Peyer's patch (tissue), 4 donors: ENCODE results near the gene NPEPL1.

Experiments used
- POLR2A ChIP-seq, 2 donors: fragments of 450-650 bp; IDR thresholded peaks; one replicate each; pipeline ENCODE4 v1.5.1; 2017; ENCODE audit warnings: antibody characterized with exemption in 2 of 2, mild to moderate bottlenecking in 2 of 2, moderate library complexity in 2 of 2
- TF ChIP-seq, protein P1 (sequence below), 6 experiments: fragments of 450-650 bp in 4 of 6; fragments of 200-600 bp in 2 of 6; sonication (generic) in 1 of 6; IDR thresholded peaks; one replicate each; pipeline ENCODE4 v1.5.1; 2017 to 2019; ENCODE audit warnings: antibody characterized with exemption in 6 of 6, mild to moderate bottlenecking in 3 of 6, moderate library complexity in 1 of 6

DNA sequence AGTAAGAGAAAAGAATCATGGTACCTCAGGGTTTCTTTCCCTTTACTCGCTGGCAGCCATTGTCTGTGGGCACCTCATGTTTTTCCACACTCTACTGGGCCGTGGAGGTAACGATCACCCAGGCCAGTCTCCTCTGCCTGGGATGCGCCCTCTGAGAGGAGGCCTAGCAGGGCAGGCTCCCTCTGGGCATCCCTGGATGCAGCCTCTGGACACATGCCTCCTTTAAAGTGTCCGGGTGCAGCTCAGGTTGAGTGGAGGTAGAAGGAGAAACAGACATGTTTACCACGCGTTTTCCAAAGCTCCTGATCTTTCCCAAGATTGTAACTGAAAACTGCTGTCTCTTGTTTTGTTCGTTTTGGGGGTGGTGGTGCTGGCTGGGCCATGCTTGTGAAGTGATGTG lies 13.8 kb upstream of the NPEPL1 start:
- TF ChIP-seq, protein P1, sequence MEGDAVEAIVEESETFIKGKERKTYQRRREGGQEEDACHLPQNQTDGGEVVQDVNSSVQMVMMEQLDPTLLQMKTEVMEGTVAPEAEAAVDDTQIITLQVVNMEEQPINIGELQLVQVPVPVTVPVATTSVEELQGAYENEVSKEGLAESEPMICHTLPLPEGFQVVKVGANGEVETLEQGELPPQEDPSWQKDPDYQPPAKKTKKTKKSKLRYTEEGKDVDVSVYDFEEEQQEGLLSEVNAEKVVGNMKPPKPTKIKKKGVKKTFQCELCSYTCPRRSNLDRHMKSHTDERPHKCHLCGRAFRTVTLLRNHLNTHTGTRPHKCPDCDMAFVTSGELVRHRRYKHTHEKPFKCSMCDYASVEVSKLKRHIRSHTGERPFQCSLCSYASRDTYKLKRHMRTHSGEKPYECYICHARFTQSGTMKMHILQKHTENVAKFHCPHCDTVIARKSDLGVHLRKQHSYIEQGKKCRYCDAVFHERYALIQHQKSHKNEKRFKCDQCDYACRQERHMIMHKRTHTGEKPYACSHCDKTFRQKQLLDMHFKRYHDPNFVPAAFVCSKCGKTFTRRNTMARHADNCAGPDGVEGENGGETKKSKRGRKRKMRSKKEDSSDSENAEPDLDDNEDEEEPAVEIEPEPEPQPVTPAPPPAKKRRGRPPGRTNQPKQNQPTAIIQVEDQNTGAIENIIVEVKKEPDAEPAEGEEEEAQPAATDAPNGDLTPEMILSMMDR (IDR thresholded peaks at IDR 0.05): no peak
- TF ChIP-seq POLR2A (IDR thresholded peaks at IDR 0.05): no peak
